Measurements from ENCODE around the gene BRME1.

Gene BRME1

DNA sequence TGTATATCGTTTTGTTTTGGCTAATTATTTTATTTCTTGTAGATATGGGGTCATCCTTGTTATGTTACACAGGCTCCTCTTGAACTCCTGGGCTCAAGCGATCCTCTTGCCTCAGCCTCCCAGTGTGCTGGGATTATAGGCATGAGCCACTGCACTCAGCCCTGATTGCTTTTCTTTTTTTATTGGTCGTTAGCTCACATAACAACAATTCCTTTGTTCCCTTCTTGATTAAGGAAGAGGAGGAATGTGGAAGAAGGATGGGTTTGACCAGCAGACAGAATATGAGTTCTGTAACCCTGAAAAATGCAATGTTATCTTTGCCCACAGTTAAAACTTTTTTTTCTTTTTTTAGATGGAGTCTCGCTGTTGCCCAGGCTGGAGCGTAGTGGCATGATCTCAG, 11.4 kb downstream of the BRME1 start:
- Histone ChIP-seq H3K27me3 (ENCODE audit: insufficient read depth, low read depth, severe bottlenecking) (no peaks in the 10 kb centered on the region), H3K27ac (no peak overlapping the region), H3K36me3 (no peaks in the 10 kb centered on the region), H3K4me3 (ENCODE audit: low read depth, low read length) (no peak overlapping the region), H3K9me3 (ENCODE audit: severe bottlenecking) (no peaks in the 10 kb centered on the region)
- no peak for DNase-seq
- TF ChIP-seq, protein P1, sequence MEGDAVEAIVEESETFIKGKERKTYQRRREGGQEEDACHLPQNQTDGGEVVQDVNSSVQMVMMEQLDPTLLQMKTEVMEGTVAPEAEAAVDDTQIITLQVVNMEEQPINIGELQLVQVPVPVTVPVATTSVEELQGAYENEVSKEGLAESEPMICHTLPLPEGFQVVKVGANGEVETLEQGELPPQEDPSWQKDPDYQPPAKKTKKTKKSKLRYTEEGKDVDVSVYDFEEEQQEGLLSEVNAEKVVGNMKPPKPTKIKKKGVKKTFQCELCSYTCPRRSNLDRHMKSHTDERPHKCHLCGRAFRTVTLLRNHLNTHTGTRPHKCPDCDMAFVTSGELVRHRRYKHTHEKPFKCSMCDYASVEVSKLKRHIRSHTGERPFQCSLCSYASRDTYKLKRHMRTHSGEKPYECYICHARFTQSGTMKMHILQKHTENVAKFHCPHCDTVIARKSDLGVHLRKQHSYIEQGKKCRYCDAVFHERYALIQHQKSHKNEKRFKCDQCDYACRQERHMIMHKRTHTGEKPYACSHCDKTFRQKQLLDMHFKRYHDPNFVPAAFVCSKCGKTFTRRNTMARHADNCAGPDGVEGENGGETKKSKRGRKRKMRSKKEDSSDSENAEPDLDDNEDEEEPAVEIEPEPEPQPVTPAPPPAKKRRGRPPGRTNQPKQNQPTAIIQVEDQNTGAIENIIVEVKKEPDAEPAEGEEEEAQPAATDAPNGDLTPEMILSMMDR (IDR thresholded peaks at IDR 0.05; ENCODE audit: low read depth, low read length) = no peak

DNA sequence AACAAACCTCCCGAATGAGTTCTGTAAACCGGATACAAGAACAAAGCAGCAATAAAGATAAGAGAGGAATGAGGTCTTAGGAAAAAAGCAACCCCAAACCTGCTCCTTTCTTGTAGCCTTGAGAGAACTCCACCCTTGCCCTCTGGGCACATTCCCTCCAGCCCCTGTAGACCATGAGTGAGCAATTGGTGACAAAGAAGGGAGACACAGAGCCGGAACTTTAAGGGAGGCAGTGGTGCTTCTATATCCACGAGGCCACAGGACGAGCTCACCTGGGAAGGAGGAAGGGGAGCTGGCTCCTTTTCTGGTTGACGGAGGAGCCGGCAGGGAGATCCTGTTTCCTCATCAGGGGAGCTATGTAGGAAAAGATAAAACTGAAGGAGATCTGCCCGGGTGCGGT, 13.0 kb downstream of the BRME1 start:
- no peak overlapping the region for H3K4me3 ChIP-seq (ENCODE audit: low read depth, low read length)
- no peaks in the 10 kb centered on the region for H3K27me3 ChIP-seq (ENCODE audit: insufficient read depth, low read depth, severe bottlenecking)
- H3K36me3 ChIP-seq = no peaks in the 10 kb centered on the region
- no peak for DNase-seq
- TF ChIP-seq, protein P1 (IDR thresholded peaks at IDR 0.05; ENCODE audit: low read depth, low read length) = no peak
- H3K9me3 ChIP-seq (ENCODE audit: severe bottlenecking) = no peaks in the 10 kb centered on the region
- no peak overlapping the region for H3K27ac ChIP-seq

DNA sequence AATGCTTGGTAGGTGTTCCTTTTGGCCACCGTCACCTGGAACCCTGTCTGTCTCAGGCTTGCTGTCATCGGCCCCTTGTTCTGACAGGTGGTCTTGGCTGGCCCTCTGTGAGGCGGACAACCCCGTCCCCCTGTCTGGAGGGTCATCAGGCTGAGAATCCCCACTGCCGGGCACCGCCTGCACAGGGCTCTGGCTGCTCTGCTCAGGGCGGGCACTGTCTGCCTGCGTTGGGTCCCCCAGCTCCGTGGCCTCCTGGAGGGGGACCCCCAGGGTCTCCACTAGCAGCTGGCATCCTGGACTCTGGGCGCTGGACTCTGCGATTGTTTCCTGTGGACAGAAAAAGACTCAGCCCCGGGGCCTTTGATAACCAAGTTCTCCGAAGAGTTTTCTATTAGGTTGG, 15.8 kb downstream of the BRME1 start:
- DNase-seq = no peak
- no peak overlapping the region for H3K4me3 ChIP-seq (ENCODE audit: low read depth, low read length)
- no peak overlapping the region for H3K27ac ChIP-seq
- TF ChIP-seq, protein P1 (IDR thresholded peaks at IDR 0.05; ENCODE audit: low read depth, low read length) = no peak
- no peaks in the 10 kb centered on the region for H3K36me3 ChIP-seq
- H3K27me3 ChIP-seq (ENCODE audit: insufficient read depth, low read depth, severe bottlenecking) = no peaks in the 10 kb centered on the region
- no peaks in the 10 kb centered on the region for H3K9me3 ChIP-seq (ENCODE audit: severe bottlenecking)

DNA sequence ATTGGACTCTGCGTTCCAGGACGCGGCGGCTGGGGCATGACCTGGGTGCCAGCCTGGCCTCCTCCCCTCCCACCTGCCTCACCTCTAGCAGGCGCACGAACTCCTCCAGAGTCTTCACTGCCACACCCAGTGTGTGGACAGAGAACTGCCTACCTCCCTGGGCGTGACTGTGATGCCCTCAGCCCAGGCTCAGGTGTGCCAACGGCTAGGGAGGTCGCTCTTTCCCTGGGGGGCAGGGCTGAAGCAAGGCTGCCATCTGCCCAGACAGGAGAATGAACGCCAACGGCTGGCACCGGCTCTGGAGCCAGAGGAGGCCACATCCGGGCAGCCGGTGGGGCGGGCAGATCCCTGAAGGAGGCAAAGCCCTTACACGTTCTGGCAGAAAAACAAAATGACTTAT, 17.6 kb downstream of the BRME1 start:
- H3K4me3 ChIP-seq (ENCODE audit: low read depth, low read length) = no peak overlapping the region
- no peak overlapping the region for H3K27ac ChIP-seq
- TF ChIP-seq, protein P1 (IDR thresholded peaks at IDR 0.05; ENCODE audit: low read depth, low read length) = no peak
- no peak for DNase-seq
- no peaks in the 10 kb centered on the region for H3K36me3 ChIP-seq
- H3K27me3 ChIP-seq (ENCODE audit: insufficient read depth, low read depth, severe bottlenecking) = no peaks in the 10 kb centered on the region
- H3K9me3 ChIP-seq (ENCODE audit: severe bottlenecking) = no peaks in the 10 kb centered on the region

DNA sequence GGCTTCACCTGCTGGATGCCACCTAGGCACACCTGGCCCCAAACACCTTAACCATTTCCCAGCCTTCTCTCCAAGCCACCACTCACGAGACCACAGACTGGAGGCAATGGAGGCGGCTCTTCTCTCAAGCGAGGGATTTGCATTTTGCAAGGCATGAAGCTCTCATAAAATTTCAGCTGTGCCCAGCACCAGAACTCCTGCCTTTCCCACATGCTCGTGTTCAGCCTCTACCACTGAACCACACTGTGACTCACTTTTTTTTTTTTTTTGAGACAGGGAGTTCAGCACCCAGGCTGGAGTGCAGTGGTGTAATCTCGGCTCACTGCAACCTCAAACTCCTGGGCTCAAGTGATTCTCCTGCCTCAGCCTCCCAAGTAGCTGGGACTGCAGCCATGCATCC, 18.4 kb downstream of the BRME1 start:
- H3K4me3 ChIP-seq (ENCODE audit: low read depth, low read length) = no peak overlapping the region
- H3K27ac ChIP-seq = no peak overlapping the region
- H3K36me3 ChIP-seq = no peaks in the 10 kb centered on the region
- no peak for DNase-seq
- H3K27me3 ChIP-seq (ENCODE audit: insufficient read depth, low read depth, severe bottlenecking) = no peaks in the 10 kb centered on the region
- TF ChIP-seq, protein P1 (IDR thresholded peaks at IDR 0.05; ENCODE audit: low read depth, low read length) = no peak
- no peaks in the 10 kb centered on the region for H3K9me3 ChIP-seq (ENCODE audit: severe bottlenecking)

DNA sequence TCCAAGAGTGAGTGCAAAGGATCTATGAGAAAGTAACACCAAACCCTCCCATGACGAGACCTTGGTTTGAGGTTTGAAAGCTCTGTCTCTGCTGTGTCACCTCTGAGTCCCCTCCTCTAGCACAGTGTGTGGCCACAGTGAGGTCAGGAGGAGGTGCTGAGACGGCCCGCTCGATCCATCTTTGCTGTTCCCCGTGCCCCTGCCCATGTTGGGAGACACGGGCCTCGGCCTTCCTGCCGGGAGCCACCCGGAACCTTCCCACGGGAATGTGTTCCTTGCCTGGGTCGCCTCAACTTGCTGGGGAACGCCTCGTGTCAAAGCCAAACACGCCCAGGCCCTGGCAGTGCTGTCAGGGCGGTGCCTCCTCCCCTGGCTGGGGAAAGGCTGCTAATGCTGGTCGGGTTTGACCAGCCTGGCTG, 18.9 kb downstream of the BRME1 start:
- H3K27ac ChIP-seq = no peak overlapping the region

More for the DNA sequence above, 18.9 kb downstream of the BRME1 start:
- DNase-seq = no peak
- Histone ChIP-seq H3K36me3 (no peaks in the 10 kb centered on the region), H3K27me3 (ENCODE audit: insufficient read depth, low read depth, severe bottlenecking) (no peaks in the 10 kb centered on the region), H3K9me3 (ENCODE audit: severe bottlenecking) (no peaks in the 10 kb centered on the region), H3K4me3 (ENCODE audit: low read depth, low read length) (no peak overlapping the region)
- TF ChIP-seq, protein P1 (IDR thresholded peaks at IDR 0.05; ENCODE audit: low read depth, low read length) = no peak

Data from WERI-Rb-1 (cell line).